Astrocyte (in vitro differentiated cells and primary cell): ENCODE data around the gene WASF2. TPM values are rescaled to one million over a fixed set of nuclear protein-coding genes. Genes with fewer than 3 reads are reported as not detected.
A peak's percentile ranks its signal among the peaks of the same experiment; 100 is the strongest.

Experiments used
- DNase-seq: peaks from one replicate; pipeline ENCODE4 v3.0.0-alpha.2; 2010; ENCODE audit warnings: low read depth
- FAIRE-seq: peaks from 2 replicates; lab custom pipeline; 2011; peaks lifted over from hg19 to GRCh38; lab: Jason Lieb, UNC
- H2AFZ ChIP-seq: 2 replicates; pipeline ENCODE4 v1.6.0; 2012; ENCODE audit warnings: low read depth, low read length, inconsistent platforms
- H3K27ac ChIP-seq: 2 replicates; pipeline ENCODE4 v1.5.1; 2011; ENCODE audit warnings: low read depth, low read length, inconsistent platforms
- H3K27me3 ChIP-seq: 2 replicates; pipeline ENCODE4 v1.6.0; 2011; ENCODE audit warnings: low read length, inconsistent platforms; ENCODE audit not compliant: insufficient read depth
- H3K36me3 ChIP-seq: 2 replicates; pipeline ENCODE4 v1.5.1; 2011; ENCODE audit warnings: low read length, inconsistent platforms; ENCODE audit not compliant: insufficient read depth
- H3K4me1 ChIP-seq: 2 replicates; pipeline ENCODE4 v1.5.1; 2011; ENCODE audit warnings: low read length, inconsistent platforms; ENCODE audit not compliant: insufficient read depth
- H3K4me2 ChIP-seq: 2 replicates; pipeline ENCODE4 v1.6.0; 2012; ENCODE audit warnings: low read length, inconsistent platforms
- H3K4me3 ChIP-seq: 2 replicates; pipeline ENCODE4 v1.5.1; 2011; ENCODE audit warnings: low read depth, mild to moderate bottlenecking, low read length, inconsistent platforms; ENCODE audit not compliant: insufficient read depth
- H3K79me2 ChIP-seq: 2 replicates; pipeline ENCODE4 v1.6.0; 2012; ENCODE audit warnings: mild to moderate bottlenecking, low read length, inconsistent platforms; ENCODE audit not compliant: insufficient read depth
- H3K9ac ChIP-seq: 2 replicates; pipeline ENCODE4 v1.6.0; 2012; ENCODE audit warnings: mild to moderate bottlenecking, low read length, inconsistent platforms
- H3K9me3 ChIP-seq: 2 replicates; pipeline ENCODE4 v1.5.1; 2012; ENCODE audit warnings: low read depth, mild to moderate bottlenecking, low read length, inconsistent platforms; ENCODE audit not compliant: insufficient read depth
- H4K20me1 ChIP-seq: 2 replicates; pipeline ENCODE4 v1.6.0; 2012; ENCODE audit warnings: low read length, inconsistent platforms; ENCODE audit not compliant: insufficient read depth
- H3K27ac Mint-ChIP-seq: one replicate; pipeline ENCODE4 v1.8.0; 2021; ENCODE audit warnings: mild to moderate bottlenecking, mixed read lengths; ENCODE audit not compliant: unreplicated experiment
- H3K27me3 Mint-ChIP-seq: one replicate; pipeline ENCODE4 v1.8.0; 2021; ENCODE audit warnings: low read depth, mixed read lengths; ENCODE audit not compliant: unreplicated experiment
- H3K36me3 Mint-ChIP-seq: one replicate; pipeline ENCODE4 v1.8.0; 2021; ENCODE audit warnings: low read depth, mixed read lengths; ENCODE audit not compliant: unreplicated experiment
- H3K4me1 Mint-ChIP-seq: one replicate; pipeline ENCODE4 v1.8.0; 2021; ENCODE audit warnings: low read depth, mixed read lengths; ENCODE audit not compliant: unreplicated experiment
- H3K4me3 Mint-ChIP-seq: one replicate; pipeline ENCODE4 v1.8.0; 2021; ENCODE audit warnings: mild to moderate bottlenecking, moderate library complexity, mixed read lengths; ENCODE audit not compliant: unreplicated experiment
- H3K9me3 Mint-ChIP-seq: one replicate; pipeline ENCODE4 v1.8.0; 2021; ENCODE audit warnings: mild to moderate bottlenecking, mixed read lengths; ENCODE audit not compliant: unreplicated experiment
- EZH2 ChIP-seq: IDR thresholded peaks from 2 replicates; pipeline ENCODE4 v1.6.1; 2012; ENCODE audit warnings: mild to moderate bottlenecking, low read length, inconsistent platforms; ENCODE audit not compliant: insufficient read depth
- total RNA-seq: library from RNA; stranded (reverse); gene quantifications from 2 replicates; pipeline ENCODE4 v1.2.1, GENCODE V29; 2021
- TF ChIP-seq, protein P1 (sequence below): IDR thresholded peaks from 2 replicates; pipeline ENCODE4 v1.5.1; 2011; ENCODE audit warnings: low read depth, mild to moderate bottlenecking, inconsistent platforms, low read length, moderate library complexity; ENCODE audit not compliant: insufficient read depth

Gene WASF2
- total RNA-seq, 1 donor from 2014 or later = 86.9 TPM

GRCh38 chr1:27520651-27521050 lies 30.7 kb upstream of the WASF2 start:
- H3K4me2 ChIP-seq = no peak overlapping the region
- H3K9ac ChIP-seq = no peak overlapping the region
- H3K27ac Mint-ChIP-seq = no peak overlapping the region
- H3K36me3 Mint-ChIP-seq = no peaks in the 10 kb centered on the region
- H2AFZ ChIP-seq = no peak overlapping the region
- no peaks in the 10 kb centered on the region for H3K27me3 ChIP-seq
- no peaks in the 10 kb centered on the region for H3K79me2 ChIP-seq
- peaks cover 62% of the 10 kb centered on the region for H3K4me1 Mint-ChIP-seq
- no peak overlapping the region for H3K27ac ChIP-seq
- H3K4me3 ChIP-seq = no peak overlapping the region
- no peaks in the 10 kb centered on the region for H3K36me3 ChIP-seq
- H4K20me1 ChIP-seq = no peaks in the 10 kb centered on the region
- TF ChIP-seq EZH2 = no peak
- TF ChIP-seq, protein P1, sequence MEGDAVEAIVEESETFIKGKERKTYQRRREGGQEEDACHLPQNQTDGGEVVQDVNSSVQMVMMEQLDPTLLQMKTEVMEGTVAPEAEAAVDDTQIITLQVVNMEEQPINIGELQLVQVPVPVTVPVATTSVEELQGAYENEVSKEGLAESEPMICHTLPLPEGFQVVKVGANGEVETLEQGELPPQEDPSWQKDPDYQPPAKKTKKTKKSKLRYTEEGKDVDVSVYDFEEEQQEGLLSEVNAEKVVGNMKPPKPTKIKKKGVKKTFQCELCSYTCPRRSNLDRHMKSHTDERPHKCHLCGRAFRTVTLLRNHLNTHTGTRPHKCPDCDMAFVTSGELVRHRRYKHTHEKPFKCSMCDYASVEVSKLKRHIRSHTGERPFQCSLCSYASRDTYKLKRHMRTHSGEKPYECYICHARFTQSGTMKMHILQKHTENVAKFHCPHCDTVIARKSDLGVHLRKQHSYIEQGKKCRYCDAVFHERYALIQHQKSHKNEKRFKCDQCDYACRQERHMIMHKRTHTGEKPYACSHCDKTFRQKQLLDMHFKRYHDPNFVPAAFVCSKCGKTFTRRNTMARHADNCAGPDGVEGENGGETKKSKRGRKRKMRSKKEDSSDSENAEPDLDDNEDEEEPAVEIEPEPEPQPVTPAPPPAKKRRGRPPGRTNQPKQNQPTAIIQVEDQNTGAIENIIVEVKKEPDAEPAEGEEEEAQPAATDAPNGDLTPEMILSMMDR = no peak
- H3K27me3 Mint-ChIP-seq = no peaks in the 10 kb centered on the region
- no peaks in the 10 kb centered on the region for H3K9me3 ChIP-seq
- DNase-seq = no peak
- FAIRE-seq = no peak
- H3K9me3 Mint-ChIP-seq = peaks cover 2% of the 10 kb centered on the region
- H3K4me1 ChIP-seq = peaks cover 16% of the 10 kb centered on the region
- peak overlapping the region; percentile 11 for H3K4me3 Mint-ChIP-seq

- TF ChIP-seq, protein P1 = no peak
- no peak for TF ChIP-seq EZH2
- H3K79me2 ChIP-seq = no peaks in the 10 kb centered on the region
- H3K4me3 ChIP-seq = no peak overlapping the region
- DNase-seq = no peak
- peaks cover 13% of the 10 kb centered on the region for H3K4me1 ChIP-seq
- H3K4me2 ChIP-seq = peak overlapping the region; percentile 32
- Mint-ChIP-seq H3K4me3 (no peak overlapping the region), H3K4me1 (peaks cover 55% of the 10 kb centered on the region), H3K27ac (peak overlapping the region; percentile 23), H3K27me3 (no peaks in the 10 kb centered on the region), H3K36me3 (no peaks in the 10 kb centered on the region), H3K9me3 (peaks cover 2% of the 10 kb centered on the region)
- no peaks in the 10 kb centered on the region for H4K20me1 ChIP-seq
- H3K27ac ChIP-seq = no peak overlapping the region
- no peaks in the 10 kb centered on the region for H3K27me3 ChIP-seq
- no peaks in the 10 kb centered on the region for H3K36me3 ChIP-seq
- peak overlapping the region; percentile 54 for H2AFZ ChIP-seq
- H3K9ac ChIP-seq = no peak overlapping the region
- FAIRE-seq = no peak
- H3K9me3 ChIP-seq = no peaks in the 10 kb centered on the region
These were observed 29.6 kb upstream of the WASF2 start for GRCh38 chr1:27519331-27520258.

DNA sequence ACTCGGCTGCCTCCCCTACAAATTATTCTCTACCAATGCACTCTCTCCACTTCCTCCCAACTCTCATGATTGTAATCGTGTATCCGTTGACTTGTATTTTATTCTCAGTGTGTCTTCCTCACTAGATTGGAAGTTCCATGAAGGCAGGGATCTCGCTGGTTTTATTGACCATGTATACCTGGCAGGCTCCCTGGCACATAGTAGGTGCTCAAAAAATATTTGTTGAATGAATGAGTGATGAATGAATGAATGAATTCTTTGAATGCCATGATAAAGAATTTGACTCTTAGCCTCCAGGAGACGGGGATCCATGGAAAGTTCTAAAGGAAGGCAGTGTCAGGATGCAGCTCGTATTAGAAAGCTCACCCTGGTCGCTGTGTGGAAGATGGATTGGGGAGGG lies 28.8 kb upstream of the WASF2 start:
- H3K27me3 Mint-ChIP-seq = peaks cover 2% of the 10 kb centered on the region
- no peaks in the 10 kb centered on the region for H3K36me3 ChIP-seq
- no peak for TF ChIP-seq EZH2
- TF ChIP-seq, protein P1 = no peak
- peaks cover 48% of the 10 kb centered on the region for H3K4me1 Mint-ChIP-seq
- peaks cover 13% of the 10 kb centered on the region for H3K4me1 ChIP-seq
- H3K4me2 ChIP-seq = no peak overlapping the region
- H3K27ac Mint-ChIP-seq = no peak overlapping the region
- no peak overlapping the region for H3K4me3 Mint-ChIP-seq
- H3K9me3 Mint-ChIP-seq = peaks cover 2% of the 10 kb centered on the region
- no peak overlapping the region for H3K9ac ChIP-seq
- no peaks in the 10 kb centered on the region for H3K27me3 ChIP-seq
- no peaks in the 10 kb centered on the region for H3K36me3 Mint-ChIP-seq
- no peak for FAIRE-seq
- H2AFZ ChIP-seq = no peak overlapping the region
- no peaks in the 10 kb centered on the region for H3K79me2 ChIP-seq
- H3K27ac ChIP-seq = no peak overlapping the region
- no peak overlapping the region for H3K4me3 ChIP-seq
- no peaks in the 10 kb centered on the region for H4K20me1 ChIP-seq
- no peak for DNase-seq
- H3K9me3 ChIP-seq = no peaks in the 10 kb centered on the region
